HG03354 (cell line): ENCODE data around the gene DACT3.

Experiments used
- ATAC-seq: cut with Tn5 transposase; IDR thresholded peaks from one replicate; pipeline ENCODE4 v1.9.1; 2021; ENCODE audit warnings: mild to moderate bottlenecking; ENCODE audit not compliant: unreplicated experiment, poor library complexity, severe bottlenecking

The DACT3 gene

DNA sequence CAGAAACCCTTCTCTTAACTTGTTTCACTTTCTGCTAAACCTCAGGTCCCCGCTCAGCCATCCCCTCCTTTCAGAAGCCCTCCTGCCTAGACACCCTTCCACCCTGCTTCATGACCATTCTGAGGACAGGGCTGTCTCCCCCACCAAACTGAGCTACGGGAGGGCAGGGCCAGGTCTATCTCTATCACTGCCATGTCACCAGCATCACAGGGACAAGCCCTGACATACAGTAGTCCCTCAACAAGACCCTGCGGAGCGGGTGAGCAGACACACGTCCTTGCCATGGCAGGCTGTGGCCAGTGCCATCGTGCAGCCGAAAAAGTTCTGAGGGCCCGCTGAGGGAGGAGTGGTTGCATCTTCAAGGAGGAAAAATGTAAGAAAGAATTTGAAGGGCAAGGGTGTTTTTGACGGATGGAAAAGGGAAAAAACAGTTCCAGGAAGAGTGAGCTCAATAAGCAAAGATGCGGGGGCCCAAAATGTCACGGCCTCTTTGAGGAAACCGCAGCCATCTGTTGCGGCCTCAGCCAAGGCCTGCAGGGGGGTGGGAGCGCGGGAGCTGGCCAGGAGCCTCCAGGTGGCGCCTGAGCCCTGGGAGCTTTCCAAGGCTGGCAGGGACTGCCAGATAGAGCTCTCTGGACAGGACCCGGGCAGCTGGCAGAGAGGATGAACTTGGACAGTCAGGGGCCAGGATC, 44.2 kb downstream of the DACT3 start:
- no peak for ATAC-seq

DNA sequence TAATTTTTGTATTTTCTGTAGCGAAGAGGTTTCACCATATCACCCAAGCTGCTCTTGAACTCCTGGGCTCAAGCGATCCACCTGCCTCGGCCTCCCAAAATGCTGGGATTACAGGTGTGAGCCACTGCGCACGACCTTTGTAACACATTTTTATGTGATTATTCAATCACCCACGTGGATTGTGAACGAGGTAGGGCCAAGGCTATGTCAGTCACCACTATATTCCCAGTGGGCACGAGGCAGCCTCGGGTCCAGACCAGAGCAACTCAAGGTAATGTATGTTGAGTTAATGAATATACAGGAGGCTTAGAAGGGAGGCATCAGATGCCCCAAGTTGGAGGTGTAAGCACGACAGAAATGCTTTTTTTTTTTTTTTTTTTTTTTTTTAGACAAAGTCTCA, 45.0 kb downstream of the DACT3 start:
- no peak for ATAC-seq

DNA sequence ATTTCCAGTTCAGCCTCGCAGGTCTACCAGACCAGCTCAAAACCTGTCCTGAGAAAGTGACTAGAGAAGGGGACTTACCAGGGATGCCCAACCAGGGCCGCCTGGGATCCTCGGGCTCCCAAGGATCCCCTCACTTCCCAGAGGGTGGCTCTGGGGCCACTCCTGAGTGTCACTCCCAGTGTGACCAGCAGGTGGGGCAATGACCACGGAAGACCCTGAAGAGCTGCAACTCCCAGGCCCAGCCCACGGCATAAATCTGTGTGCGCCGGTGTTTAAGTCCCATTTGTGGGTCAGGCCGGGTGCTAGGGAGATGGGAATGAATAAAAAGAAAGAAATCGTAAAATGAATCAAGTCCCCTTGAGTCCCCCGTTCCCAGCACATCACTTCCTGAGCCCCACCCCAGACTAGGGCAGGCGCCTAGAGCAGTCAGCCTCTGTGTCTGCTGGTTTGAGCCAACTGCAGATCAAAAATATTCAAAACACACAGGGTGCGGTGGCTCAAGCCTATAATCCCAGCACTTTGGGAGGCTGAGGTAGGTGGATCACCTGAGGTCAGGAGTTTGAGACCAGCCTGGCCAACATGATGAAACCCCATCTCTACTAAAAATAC, 46.8 kb downstream of the DACT3 start:
- peak; percentile 49 for ATAC-seq

DNA sequence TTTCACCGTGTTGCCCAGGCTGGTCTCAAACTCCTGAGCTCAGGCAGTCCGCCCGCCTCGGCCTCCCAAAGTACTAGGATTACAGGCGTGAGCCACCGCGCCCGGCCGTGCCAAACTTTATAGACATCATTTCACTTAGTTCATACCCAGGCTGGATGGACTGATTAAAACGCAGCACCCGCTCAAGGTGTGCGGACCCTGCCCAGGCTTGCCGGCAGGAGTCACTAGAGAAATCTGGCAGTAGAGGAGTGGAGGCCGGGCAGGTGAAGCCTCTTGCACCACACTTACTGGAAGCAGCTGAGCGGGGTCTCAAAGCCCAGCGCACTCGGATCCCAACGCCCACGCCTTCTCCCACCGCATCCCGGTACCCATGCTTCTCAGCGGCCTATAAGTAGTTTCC, 47.5 kb downstream of the DACT3 start:
- ATAC-seq, result no peak

DNA sequence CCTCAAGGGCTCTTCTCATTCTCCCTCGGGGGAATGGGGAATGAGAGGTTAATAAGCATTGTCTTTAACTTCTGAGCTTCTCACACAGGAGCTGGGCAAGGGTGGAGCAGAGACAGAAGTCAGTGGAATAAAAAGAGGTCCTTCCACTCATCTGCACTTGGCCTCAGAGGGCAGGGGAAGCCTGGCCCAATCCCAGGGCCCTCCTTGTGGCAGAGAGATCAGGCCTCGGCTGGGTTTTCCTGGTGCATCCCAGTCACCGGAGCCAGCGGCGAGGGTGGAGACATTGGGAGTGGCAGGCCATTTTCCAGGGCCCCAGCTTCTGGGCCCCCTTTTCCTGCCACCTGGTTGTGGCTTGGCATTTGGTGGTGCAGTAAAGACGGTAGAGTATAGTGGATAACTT, 49.2 kb downstream of the DACT3 start:
- ATAC-seq, result no peak

DNA sequence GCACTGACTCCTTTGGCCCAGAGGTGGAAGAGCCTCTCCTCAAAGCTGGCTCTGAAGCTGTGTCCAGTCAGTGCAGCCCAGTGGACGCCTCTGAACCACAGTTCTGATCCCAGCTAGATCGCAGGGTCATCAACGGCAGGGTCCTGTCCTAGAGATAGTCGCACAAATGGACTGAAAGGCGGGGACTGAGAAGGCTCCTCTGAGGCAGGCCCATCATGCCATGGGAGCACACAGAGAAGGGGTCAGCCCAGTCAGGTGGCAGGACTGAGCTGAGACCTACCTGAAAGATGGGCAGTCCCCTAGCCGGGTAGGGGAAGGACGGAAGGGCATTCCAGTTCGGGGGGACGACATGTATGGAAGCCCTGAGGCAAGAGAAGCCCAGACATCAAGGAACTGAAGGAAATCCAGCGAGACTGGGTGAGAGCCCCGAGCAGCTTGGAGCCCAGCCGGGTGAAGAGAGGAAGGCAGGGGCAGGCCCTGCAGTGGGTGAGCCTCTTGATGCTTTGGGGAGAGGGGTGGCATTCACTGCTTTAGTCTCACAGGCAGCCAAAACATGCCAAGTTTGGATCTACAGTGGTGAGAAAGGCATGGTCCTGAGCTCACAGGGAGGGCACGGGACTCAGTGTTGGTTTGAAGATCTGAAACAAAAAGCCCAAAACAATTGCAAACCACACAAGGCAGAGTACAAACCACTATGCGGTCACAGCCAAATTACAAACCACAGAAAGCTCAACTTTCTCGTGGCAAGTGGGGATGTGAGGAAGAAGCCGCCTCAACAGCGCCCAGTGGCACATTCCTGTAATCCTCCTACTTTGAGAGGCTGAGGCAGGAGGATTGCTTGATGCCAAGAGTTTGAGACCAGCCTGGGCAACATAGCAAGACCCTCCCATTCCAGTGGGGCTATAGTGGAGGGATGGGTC, 49.9 kb downstream of the DACT3 start:
- no peak for ATAC-seq

DNA sequence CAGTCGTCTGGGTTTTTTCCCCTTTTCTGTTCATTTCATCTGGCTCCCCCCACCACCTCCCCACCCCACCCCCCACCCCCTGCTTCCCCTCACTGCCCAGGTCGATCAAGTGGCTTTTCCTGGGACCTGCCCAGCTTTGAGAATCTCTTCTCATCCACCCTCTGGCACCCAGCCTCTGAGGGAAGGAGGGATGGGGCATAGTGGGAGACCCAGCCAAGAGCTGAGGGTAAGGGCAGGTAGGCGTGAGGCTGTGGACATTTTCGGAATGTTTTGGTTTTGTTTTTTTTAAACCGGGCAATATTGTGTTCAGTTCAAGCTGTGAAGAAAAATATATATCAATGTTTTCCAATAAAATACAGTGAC, 50.6 kb downstream of the DACT3 start:
- ATAC-seq, result no peak

DNA sequence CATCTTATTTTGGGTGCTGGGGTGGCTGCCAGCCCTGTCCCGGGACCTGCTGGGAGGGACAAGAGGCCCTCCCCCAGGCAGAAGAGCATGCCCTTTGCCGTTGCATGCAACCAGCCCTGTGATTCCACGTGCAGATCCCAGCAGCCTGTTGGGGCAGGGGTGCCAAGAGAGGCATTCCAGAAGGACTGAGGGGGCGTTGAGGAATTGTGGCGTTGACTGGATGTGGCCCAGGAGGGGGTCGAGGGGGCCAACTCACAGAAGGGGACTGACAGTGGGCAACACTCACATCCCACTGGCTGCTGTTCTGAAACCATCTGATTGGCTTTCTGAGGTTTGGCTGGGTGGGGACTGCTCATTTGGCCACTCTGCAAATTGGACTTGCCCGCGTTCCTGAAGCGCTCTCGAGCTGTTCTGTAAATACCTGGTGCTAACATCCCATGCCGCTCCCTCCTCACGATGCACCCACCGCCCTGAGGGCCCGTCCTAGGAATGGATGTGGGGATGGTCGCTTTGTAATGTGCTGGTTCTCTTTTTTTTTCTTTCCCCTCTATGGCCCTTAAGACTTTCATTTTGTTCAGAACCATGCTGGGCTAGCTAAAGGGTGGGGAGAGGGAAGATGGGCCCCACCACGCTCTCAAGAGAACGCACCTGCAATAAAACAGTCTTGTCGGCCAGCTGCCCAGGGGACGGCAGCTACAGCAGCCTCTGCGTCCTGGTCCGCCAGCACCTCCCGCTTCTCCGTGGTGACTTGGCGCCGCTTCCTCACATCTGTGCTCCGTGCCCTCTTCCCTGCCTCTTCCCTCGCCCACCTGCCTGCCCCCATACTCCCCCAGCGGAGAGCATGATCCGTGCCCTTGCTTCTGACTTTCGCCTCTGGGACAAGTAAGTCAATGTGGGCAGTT, 51.2 kb downstream of the DACT3 start:
- ATAC-seq, result no peak

DNA sequence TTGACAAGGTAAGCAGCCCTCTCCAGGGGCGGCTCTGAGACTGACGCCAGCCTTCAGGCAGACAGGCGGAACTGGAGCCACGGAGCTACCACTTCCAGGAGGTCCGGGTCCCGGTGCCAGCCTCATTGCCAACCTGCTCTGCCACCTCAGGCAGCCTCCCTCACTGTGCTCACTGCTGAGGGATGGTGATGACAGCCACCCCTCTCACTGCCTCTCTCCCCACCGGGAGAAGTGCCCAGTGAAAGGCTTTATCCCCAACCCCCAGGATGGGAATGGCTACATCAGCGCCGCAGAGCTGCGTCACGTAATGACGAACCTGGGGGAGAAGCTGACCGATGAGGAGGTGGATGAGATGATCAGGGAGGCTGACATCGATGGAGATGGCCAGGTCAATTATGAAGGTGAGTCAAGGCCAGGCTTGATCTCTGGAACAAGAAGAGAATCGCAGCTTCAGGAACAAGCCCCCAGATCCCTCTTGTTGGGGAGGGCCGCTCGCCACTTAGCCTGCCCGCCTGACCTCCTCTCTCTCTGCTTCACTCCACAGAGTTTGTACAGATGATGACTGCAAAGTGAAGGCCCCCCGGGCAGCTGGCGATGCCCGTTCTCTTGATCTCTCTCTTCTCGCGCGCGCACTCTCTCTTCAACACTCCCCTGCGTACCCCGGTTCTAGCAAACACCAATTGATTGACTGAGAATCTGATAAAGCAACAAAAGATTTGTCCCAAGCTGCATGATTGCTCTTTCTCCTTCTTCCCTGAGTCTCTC, 52.2 kb downstream of the DACT3 start:
- no peak for ATAC-seq

DNA sequence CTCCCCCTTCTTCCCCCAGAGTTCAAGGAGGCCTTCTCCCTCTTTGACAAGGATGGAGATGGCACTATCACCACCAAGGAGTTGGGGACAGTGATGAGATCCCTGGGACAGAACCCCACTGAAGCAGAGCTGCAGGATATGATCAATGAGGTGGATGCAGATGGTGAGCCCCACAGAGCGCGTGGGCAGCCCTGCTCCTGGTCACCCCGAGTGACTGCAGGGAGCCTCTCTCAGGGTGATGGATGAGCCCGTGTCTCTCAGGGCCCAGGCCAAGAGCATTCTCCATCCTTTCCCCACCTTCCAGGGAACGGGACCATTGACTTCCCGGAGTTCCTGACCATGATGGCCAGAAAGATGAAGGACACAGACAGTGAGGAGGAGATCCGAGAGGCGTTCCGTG, 52.8 kb downstream of the DACT3 start:
- no peak for ATAC-seq

DNA sequence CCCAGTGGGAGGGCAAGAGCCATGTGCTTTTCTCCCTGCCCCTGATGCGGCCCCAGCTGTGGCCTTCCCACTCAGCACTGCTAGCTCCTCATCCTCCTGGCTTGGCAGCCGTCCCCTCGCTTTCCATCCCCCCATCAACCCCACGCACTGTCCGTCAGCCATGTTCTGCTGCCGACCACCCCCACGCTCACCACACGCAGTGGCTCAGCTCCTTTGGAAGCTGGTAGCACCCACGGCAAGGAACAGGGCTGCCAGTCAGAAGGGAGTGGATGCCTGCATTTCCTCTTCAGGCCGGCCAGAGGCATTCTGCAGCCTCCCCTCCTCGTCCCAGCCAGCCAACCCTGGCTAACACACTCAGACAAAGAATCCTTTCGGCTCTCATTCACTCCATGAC, 53.5 kb downstream of the DACT3 start:
- ATAC-seq, result no peak

DNA sequence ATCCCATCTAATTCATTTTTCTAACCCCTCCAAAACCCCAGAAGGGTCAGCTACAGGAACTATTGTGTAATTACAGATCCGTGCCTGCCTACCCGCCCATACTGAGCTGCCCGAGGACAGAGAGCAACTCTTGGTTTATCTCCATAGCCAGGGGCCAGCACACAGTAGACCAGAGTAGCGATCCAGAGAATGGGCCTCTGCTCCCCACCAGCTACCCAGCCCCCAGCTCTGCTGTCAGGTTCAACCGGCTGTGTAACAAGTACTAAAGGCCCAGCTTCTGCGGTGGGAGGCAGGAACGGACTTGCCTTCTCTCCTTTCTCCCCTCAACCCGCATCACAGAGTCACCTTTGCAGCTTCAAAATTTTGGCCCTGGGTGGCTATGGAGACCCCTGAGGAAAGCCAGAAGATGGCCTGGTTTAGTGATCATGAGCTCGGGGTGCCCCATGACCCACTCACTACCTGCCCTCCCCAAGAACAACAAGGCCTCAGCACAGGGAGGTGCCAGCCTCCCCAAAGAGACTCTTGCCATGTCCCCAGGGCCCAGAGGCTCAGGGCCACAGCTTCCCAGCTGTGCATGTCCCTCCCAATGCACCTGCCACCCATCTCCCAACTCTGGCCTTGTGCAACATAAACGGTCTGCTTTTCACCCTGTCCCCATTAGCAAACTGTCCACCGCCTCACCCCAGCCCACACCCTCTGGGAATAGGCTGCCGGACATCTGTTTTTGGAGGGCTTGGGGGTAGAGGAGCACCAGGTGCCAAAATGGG, 54.1 kb downstream of the DACT3 start:
- ATAC-seq, result no peak

DNA sequence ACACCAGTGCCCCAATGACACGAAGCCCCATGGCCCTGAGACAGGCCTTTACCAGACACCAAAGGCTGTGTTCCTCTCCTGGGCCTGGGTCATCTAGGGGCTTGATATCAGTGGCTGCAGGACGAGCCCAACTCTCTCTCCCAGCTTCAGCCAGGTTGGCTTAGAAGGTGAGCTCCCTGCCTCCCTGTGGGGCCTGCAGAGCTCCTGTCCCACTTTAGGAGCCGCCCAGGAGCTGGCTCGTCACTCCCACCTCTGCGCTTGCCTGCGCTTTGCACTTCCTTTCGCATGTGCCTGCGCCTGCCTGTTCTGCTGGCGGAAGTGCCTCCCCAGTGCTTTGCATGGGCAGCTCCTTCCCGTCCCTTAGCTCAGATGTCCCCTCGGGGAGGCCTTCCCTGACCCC, 55.0 kb downstream of the DACT3 start:
- ATAC-seq, result no peak

DNA sequence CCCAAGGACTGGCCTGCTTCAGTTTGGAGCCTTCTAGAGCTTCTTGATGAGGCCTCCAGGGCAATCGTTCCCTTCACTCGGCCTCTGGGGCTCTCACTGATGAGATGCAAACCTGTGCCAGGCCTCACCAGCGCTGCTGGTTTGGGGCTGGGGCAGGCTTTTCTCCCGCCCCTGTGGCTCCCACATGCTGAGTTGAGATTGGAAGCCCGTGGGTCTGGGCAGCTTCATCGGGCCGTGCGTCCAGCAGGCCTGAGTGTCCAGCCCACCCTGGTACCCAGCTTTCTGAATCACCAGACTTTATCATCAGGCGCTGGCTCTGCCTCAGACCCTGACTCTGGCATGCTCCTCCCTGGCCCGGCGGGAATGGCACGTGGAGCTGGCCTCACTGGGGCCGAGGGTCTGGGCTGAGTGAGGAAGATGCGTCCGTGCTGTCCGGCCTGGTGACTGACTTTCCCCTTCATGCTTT, 55.6 kb downstream of the DACT3 start:
- no peak for ATAC-seq

DNA sequence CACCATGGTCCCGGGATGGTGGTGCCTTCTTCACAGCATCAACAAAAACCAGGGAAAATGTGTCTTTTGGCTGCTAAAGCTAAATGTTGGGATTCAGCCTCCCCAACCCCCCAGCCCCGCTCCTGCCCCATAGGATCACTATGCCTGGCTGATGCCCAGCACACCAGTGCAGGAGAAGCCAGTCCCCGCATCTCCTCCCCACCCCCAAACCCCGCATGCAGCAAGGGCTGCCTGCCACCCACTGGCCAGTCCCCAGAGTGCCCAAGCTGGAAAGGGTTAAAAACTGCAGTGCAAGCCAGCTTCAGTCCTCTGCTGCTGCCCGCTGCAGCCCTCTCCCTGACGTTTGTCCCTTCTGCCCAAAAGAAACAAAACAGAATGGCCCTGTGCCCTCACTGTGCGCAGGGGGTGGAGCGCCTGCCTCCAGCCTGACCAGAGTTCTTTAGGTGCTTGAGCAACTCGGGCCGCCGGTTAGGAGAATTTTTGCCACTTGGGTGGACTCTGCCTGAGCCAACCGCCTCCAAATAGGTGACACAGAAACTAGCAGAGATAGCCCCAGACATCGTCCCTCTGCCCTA, 56.1 kb downstream of the DACT3 start:
- no peak for ATAC-seq

DNA sequence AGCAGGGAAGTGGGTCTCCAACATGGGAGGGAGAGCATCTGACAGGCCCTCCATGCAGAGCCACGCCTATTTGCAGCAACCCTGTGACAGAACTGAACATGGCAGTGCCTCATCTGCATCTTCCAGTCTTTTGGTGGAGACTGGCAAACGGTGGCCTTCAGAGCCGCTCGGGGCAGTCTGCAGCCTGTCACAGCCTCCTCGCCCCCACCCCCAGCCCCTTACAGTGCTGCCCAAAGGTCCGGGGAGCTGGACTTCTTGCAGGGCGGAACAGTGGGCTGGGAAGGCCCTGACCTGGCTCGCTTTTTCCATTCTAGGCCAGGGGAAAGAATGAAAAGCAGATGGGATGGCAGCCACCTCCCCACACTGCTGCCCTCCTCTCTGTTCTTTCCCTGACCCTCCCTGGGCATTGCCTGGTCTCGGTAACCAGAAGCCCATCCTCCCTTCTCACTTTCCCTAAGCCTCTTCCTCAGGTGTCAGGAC, 57.2 kb downstream of the DACT3 start:
- ATAC-seq, result no peak

DNA sequence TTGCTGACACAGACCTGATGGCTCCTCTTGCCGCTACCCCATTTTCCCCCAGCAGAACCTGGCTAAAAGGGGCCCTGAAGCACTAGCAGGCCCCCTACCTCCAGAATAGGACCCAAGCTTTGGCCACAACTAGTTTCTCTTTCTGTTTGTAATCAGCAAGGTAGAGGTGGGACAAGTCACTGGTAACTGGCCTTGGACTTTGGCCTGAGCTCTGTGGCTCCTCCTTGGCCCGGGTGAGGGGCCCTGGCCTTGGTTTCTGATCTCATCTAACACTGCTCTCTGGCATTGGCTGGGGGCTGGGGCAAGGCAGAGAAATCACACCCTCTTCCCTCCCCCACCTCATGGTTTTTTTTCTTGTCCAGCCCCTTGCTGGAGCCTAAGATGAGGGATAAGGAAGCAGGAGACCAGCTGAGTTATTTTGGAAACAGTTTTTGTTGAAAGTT, 57.8 kb downstream of the DACT3 start:
- ATAC-seq, result no peak
